Measurements from ENCODE around the gene ABCF1. TPM values are rescaled to one million over a fixed set of nuclear protein-coding genes. Genes with fewer than 3 reads are reported as not detected.

ABCF1 gene
- total and polyA plus RNA-seq, 9 of the 15 experiments (the other 6 are each of a cell fraction or from before 2014, with no cell fraction given), result 41.6 to 193 (median 102) TPM

- TF ChIP-seq KDM5B (IDR thresholded peaks at IDR 0.05; ENCODE audit: insufficient replicate concordance, low read depth, low read length) (peak; percentile 94), DMBX1 (CRISPR knock-in tag; IDR thresholded peaks at IDR 0.05; ENCODE audit: borderline replicate concordance) (no peak), SIX5 (IDR thresholded peaks at IDR 0.05; ENCODE audit: borderline replicate concordance in 1 of 2, insufficient read depth in 1 of 2, low read depth in 1 of 2, low read length in 2 of 2) (no peak), PHF21A (IDR thresholded peaks at IDR 0.05; ENCODE audit: borderline replicate concordance, low read depth) (no peak; the same call in 1 of the 2 replicates), ZKSCAN1 (IDR thresholded peaks at IDR 0.05; ENCODE audit: low read depth, low read length) (peak; percentile 5; the same call in 1 of the 2 replicates), CTCF (IDR thresholded peaks at IDR 0.05 in 2 of 3, conservative IDR thresholded peaks at IDR 0.05 in 1 of 3; ENCODE audit: insufficient read depth in 2 of 3, low read depth in 1 of 3, low read length in 3 of 3) (no peak), ZNF318 (IDR thresholded peaks at IDR 0.05; ENCODE audit: borderline replicate concordance in 1 of 2, low read depth in 1 of 2) (0 out of 4 replicates have a peak, but pooled peaks of 1 of the 2 experiments have one; percentile 8), SREBF2 (CRISPR knock-in tag; IDR thresholded peaks at IDR 0.05) (no peak), BRF1 (IDR thresholded peaks at IDR 0.05; ENCODE audit: borderline replicate concordance, extremely low read depth, insufficient read length) (no peak), MBD1 (CRISPR knock-in tag; IDR thresholded peaks at IDR 0.05) (no peak), HDAC1 (IDR thresholded peaks at IDR 0.05) (0 out of 4 replicates have a peak, but pooled peaks of 1 of the 2 experiments have one; percentile 11), CHD2 (IDR thresholded peaks at IDR 0.05; ENCODE audit: low read depth, low read length) (peak; percentile 38; the same call in 1 of the 2 replicates)
These were observed 44.9 kb downstream of the ABCF1 start (continued) for GRCh38 chr6:30615958-30616810.

Measured in K562 (cell line).